Measurements from ENCODE around the gene PSME3.
A peak's percentile ranks its signal among the peaks of the same experiment; 100 is the strongest.

PSME3 gene, protein sequence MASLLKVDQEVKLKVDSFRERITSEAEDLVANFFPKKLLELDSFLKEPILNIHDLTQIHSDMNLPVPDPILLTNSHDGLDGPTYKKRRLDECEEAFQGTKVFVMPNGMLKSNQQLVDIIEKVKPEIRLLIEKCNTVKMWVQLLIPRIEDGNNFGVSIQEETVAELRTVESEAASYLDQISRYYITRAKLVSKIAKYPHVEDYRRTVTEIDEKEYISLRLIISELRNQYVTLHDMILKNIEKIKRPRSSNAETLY

DNA sequence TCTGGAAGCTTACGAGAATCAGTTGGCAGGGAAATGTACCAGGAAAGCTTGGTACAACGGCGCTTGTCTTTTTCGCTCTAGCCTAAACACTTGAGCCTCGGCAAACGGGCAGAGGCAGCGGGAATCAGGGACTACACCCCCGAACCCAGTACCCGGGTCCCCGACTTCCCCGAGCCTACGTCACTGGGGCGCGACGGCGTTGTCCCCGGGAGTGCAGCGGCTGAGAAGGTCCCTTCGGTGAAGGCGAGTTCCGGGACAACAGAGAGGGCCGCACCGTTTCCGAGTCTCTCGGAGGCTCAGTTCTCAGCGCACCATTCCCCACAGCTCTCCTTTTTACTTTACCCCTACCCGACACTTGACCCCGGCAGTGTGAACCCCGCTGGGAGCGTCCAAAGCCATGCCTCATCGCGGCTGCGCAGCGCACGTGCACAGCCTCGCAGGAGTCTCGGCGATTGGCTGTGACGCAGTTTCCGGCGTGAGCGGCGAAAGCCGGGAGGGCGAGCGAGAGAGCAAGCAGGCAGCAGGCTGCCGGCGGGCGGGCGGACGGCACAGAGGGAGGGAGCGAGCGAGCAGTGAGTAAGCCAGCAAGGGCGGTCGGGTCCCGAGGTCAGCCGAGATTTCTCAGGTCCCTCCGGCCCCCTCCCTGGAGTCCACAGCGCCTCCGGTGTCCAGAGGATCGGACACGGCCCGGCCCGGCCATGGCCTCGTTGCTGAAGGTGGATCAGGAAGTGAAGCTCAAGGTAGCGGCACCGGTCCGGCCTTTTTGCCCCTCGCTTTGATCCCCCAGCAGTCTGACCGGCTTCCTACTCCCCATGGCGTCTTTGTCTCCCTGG lies at the start of gene PSME3:
Gene PSME3 (plus strand): TSS at position 464 of the 833 bp plus-strand sequence. CDS start 235 bp downstream, at position 699.
- peak within 1 kb of the TSS; percentile 95 for H3K4me3 ChIP-seq (ENCODE audit: low read depth, low read length)
- DNase-seq (ENCODE audit: low read depth) = peak; percentile 90

DNA sequence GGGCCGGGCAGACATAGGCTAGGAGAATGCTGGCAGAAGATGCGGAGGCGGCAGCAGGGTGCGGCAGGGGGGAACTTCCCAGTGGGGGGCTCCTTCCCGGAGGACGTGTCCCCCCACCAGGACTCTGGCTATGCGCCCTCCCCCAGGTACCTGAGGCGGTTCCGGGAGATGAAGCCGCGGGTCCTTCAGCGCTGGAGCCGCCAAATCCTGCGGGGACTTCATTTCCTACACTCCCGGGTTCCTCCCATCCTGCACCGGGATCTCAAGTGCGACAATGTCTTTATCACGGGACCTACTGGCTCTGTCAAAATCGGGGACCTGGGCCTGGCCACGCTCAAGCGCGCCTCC lies 49.4 kb upstream of the PSME3 start:
- TF ChIP-seq, protein P1, sequence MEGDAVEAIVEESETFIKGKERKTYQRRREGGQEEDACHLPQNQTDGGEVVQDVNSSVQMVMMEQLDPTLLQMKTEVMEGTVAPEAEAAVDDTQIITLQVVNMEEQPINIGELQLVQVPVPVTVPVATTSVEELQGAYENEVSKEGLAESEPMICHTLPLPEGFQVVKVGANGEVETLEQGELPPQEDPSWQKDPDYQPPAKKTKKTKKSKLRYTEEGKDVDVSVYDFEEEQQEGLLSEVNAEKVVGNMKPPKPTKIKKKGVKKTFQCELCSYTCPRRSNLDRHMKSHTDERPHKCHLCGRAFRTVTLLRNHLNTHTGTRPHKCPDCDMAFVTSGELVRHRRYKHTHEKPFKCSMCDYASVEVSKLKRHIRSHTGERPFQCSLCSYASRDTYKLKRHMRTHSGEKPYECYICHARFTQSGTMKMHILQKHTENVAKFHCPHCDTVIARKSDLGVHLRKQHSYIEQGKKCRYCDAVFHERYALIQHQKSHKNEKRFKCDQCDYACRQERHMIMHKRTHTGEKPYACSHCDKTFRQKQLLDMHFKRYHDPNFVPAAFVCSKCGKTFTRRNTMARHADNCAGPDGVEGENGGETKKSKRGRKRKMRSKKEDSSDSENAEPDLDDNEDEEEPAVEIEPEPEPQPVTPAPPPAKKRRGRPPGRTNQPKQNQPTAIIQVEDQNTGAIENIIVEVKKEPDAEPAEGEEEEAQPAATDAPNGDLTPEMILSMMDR (IDR thresholded peaks at IDR 0.05; ENCODE audit: insufficient read depth, low read depth, low read length, missing control alignments) = no peak
- no peak overlapping the region for H3K4me3 ChIP-seq (ENCODE audit: low read depth, low read length)
- no peak for DNase-seq (ENCODE audit: low read depth)

More for the DNA sequence above, at the start of gene PSME3:
- TF ChIP-seq, protein P1 (IDR thresholded peaks at IDR 0.05; ENCODE audit: insufficient read depth, low read depth, low read length, missing control alignments) = no peak

DNA sequence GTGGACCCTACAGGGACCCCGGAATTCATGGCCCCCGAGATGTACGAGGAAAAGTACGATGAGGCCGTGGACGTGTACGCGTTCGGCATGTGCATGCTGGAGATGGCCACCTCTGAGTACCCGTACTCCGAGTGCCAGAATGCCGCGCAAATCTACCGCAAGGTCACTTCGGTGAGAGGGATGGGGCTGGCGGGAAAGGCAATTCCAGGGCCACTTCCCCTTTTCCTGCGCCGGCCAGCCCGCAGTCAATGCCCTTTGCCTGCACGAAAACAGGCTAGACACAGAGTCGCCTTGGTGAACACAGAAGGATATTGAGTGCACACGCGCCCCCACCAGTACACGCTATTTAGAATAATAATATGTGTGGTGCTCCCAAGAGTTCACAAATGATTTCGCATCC lies 48.8 kb upstream of the PSME3 start:
- TF ChIP-seq, protein P1 (IDR thresholded peaks at IDR 0.05; ENCODE audit: insufficient read depth, low read depth, low read length, missing control alignments) = no peak
- no peak overlapping the region for H3K4me3 ChIP-seq (ENCODE audit: low read depth, low read length)
- no peak for DNase-seq (ENCODE audit: low read depth)

DNA sequence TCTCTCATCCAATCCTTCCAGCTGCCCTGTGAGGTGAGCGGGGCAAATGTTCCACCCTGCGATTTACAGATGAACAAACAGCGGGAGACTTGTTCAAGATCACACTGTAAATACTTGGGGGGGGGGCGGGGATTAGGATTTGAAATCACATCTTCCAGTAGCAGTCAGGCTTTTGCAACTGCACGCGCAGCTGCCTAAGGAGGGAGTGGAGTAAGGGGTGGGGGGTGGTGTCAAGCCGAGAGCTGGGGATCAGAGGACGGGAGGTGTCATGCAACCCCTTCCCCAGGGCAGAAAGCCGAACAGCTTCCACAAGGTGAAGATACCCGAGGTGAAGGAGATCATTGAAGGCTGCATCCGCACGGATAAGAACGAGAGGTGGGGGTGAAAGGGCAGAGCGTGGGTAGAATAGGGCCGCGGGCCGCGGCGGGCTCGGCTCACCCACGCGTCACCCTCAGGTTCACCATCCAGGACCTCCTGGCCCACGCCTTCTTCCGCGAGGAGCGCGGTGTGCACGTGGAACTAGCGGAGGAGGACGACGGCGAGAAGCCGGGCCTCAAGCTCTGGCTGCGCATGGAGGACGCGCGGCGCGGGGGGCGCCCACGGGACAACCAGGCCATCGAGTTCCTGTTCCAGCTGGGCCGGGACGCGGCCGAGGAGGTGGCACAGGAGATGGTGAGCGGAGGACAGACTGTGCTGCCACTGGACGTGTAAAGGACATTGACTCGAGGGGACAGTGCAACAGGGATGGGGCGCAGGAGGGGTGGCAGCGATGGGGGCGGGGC lies 48.2 kb upstream of the PSME3 start:
- DNase-seq (ENCODE audit: low read depth) = no peak
- TF ChIP-seq, protein P1 (IDR thresholded peaks at IDR 0.05; ENCODE audit: insufficient read depth, low read depth, low read length, missing control alignments) = no peak

DNA sequence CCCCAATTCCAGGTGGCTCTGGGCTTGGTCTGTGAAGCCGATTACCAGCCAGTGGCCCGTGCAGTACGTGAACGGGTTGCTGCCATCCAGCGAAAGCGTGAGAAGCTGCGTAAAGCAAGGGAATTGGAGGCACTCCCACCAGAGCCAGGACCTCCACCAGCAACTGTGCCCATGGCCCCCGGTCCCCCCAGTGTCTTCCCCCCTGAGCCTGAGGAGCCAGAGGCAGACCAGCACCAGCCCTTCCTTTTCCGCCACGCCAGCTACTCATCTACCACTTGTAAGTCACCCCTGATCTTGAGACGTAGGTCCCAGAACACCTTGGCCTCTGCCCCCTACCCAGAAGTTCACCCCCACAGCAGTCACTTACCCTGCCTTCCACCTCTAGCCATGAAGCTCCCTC lies 45.9 kb upstream of the PSME3 start:
- TF ChIP-seq, protein P1 (IDR thresholded peaks at IDR 0.05; ENCODE audit: insufficient read depth, low read depth, low read length, missing control alignments) = no peak
- DNase-seq (ENCODE audit: low read depth) = no peak

More for the DNA sequence above, 48.2 kb upstream of the PSME3 start:
- no peak overlapping the region for H3K4me3 ChIP-seq (ENCODE audit: low read depth, low read length)

DNA sequence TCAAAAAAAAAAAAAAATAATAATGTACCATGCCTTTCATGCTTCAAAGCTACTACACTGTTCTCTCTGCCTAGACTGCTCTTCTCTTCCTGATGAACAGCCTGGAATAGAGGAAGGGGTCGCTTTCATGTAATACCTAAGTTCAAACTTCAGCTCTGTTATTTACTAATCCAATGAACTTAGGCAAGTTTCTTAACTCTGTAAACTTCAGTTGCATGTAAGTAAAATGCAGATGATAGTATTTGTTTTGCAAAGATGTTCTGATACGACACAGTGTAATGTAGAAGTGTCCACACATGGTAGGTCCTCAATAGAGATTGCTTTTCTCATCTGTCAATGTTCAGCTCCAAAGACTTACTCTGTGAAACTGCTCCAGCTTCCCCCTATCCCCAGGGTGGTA lies 41.2 kb upstream of the PSME3 start:
- H3K4me3 ChIP-seq (ENCODE audit: low read depth, low read length) = no peak overlapping the region
- DNase-seq (ENCODE audit: low read depth) = no peak
- TF ChIP-seq, protein P1 (IDR thresholded peaks at IDR 0.05; ENCODE audit: insufficient read depth, low read depth, low read length, missing control alignments) = no peak

More for the DNA sequence above, 45.9 kb upstream of the PSME3 start:
- no peak overlapping the region for H3K4me3 ChIP-seq (ENCODE audit: low read depth, low read length)
